Activated CD4-positive, alpha-beta T cell treated with anti-CD3 and anti-CD28 coated beads, Interleukin-2, amount 50 U/mL, for 24 hours (primary cell): ENCODE data around the gene FOXL2.
A peak's percentile ranks its signal among the peaks of the same experiment; 100 is the strongest.

ENCODE experiments used
- DNase-seq, 2 donors: peaks; one replicate each; pipeline ENCODE4 v3.0.0-alpha.2; 2020; ENCODE audit warnings: low read depth in 1 of 2, low spot score in 1 of 2

FOXL2 gene

DNA sequence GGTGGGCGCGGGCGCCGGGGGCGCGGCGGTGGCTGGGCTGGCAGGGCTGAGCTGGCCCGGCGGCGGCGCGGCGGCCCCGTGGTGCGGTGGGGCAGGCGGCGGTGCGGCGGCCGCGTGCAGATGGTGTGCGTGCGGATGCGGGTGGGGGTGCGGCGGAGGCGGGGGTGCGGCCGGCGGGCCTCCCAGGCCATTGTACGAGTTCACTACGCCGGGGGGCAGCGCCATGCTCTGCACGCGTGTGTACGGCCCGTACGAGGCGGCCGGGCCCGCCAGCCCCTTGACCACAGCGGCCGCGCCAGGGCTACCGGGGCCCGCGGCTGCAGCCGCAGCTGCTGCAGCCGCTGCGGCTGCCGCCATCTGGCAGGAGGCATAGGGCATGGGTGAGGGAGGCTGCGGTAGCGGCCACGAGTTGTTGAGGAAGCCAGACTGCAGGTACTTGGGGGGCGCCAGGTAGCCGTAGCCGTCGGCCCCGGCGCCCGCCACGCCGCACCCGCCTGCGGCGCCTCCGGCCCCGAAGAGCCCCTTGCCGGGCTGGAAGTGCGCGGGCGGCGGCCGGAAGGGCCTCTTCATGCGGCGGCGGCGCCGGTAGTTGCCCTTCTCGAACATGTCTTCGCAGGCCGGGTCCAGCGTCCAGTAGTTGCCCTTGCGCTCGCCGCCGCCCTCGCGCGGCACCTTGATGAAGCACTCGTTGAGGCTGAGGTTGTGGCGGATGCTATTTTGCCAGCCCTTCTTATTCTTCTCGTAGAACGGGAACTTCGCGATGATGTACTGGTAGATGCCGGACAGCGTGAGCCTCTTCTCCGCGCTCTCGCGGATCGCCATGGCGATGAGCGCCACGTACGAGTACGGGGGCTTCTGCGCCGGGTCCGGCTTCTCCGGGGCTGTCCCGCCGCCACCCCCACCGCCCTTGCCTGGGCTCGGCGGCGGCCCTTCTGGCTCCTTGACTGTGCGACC is 951 bp downstream of the FOXL2 start:
- DNase-seq = no peak

DNA sequence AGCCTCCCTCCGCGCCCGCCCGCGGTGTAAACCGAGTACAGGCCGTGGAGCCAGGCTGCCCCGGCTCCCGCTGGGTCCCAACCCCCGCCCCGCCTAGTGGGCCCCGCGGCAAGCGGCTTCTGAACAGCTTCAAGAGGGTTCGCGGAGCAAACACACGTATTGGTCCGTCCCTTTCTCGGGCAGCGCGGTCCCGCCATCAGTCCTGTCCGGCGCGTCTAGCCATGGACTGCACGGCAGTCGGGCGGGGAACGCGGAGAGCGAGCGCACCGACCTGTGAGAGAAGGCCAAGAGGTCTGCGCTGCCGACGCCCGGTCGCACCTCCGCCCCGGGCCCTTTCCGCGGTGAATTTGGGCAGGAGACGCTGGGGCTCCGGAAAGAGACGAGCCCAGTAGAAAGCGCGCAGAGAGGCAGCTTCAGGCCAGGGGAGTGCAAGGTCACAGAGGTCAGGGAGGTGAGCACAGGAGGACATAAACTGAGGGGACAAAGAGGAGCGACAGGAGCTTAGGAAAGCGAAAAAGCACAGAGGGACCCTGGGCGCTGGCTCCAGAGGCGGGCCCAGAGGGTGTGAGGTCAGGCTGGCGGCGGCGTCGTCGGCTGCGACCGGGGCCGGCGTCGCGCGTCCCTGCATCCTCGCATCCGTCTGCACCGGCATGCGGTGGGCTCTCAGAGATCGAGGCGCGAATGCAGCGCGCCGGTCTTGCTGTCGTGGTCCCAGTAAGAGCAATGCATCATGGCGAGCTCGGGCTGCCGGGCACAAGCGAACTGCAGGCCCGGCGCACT is 1.8 kb downstream of the FOXL2 start:
- DNase-seq = no peak

DNA sequence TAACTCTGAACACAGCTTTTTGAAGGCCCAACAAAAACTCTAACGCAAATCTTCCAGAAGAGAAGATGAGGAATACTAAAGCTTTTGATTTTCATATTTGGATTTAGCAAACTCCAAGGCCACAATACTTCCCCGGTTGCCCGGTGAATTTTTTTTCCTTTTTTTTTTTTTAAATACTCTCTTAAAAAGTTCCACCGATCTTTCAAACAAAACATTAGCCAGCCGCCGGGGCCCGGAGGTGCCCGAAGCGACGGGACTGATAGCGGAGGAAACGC is 2.3 kb downstream of the FOXL2 start:
- DNase-seq = no peak

DNA sequence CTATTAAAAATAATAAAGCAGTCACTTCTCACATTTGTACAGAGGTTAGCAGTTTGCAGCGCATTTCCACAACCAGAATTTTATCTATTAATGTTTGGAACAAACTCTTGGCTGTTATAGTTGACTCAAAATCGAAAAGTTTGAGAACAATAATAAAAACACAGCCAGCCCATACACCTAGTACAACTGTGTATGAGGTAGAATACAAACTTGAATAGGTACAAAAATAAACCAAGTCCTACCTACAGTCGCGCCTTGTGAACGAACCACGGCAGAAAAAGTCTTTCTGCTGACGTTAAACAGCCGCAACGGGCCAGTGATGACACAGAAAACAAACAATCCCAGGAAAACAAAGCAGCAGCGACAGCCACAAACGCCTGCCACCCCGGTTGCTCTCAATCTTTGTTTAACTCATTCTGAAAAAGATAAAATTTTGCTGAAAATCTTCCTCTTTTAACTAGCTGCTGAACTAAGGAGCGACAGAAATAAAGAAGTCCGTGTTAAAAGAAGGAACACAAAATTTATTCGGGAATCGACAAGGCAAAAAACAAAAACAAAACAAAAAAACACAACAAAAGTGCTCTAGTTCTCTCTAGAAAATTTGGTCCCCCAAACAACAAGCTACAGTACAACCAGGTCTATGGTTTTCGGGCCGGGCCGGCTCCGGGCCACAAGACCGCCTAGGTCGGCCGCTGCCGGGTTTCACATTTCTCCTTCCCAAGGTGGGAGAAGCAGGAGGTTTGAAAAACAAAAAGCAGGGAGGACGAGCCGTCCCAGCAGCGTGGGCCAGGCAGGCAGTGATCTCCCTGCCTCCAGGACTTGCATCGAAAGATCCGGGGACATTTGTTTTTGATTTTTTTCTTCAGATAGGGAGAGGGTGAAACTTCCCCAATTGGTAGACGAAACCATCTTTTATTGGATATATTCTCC is 2.9 kb downstream of the FOXL2 start:
- no peak for DNase-seq

DNA sequence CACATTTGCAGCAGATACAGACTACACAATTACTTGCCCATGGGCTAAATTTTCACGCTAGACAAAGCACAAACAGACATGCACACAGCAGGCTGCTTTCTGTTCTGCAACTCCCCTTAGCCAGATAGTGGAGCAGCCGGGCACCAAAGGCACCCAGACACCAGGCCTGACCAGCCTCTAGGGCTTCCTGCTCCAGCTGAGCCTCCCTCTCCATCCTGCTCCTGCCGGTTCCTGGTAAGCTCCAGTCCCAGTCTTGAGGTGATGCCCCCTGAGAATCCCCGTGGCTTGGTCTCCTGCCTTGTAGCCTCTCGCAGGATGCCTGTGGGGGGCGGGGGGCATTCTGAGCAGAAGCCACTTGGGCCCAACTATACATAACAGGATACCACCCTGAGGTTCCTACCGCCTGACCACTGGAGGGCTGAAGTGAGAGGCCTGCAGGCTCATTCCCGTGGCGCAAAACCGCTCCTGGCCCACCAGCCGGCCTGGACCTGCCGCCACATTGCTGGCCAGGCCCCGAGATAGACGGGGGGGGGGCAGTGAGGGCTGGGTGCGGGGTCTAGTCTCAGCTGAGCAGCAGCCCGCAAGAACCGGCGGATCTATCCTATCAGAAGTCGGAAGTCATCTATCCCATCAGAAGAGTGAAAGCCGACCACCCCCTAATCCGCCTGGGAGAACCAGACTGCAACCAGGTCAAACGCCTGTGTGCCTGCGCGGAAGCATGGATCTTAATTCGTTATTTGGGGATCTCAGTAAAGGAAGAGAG is 3.9 kb downstream of the FOXL2 start:
- DNase-seq = no peak

DNA sequence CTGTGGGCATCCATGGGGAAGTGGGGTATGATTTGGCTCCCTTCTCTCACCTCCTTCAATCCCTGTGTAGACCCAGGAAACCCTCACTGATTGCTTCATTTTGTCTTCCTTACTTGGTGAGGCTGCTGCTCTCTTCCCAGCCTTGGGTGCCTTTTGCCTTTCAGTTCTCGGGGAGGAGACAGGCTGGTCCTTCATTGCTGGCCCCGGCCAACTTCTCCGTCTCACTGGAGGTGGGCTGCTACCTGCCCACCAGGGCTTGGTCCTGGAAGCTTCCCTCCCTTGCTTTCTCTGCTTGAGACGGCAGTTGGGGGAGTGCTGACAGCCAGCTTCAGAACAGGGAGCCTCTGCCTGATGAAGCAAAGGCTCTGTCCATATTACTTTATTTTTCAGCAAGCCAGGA is 4.7 kb downstream of the FOXL2 start:
- no peak for DNase-seq

DNA sequence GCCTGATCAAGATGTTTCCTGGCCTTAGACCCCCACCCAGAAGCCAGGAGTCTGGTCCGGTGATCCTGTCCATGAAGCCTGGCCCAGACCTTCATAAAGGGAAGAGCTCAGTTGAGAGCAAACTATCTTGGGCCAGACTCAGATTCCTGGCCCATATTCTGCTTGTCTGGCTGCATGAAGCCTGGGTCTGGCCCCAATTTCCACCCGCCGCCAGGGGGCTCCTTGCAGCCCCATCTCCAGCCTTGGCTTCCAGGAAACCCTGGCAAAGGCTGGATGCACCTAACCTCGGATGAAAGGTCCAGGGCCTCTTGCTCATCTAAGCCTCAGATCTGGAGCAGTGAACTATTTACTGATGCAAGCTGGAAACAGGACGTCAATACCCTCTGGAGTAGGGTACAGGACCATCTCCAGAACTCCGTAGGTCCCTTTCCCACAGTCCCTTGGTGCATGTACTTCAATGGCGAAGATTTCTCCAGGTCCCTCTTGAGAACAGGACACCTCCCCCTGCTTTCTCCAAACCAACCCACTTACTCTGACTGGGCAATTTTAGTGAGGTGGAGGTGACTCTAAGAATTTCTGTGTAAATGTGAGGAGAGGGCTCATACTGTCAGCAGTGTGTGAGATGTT is 5.6 kb downstream of the FOXL2 start:
- DNase-seq = no peak

DNA sequence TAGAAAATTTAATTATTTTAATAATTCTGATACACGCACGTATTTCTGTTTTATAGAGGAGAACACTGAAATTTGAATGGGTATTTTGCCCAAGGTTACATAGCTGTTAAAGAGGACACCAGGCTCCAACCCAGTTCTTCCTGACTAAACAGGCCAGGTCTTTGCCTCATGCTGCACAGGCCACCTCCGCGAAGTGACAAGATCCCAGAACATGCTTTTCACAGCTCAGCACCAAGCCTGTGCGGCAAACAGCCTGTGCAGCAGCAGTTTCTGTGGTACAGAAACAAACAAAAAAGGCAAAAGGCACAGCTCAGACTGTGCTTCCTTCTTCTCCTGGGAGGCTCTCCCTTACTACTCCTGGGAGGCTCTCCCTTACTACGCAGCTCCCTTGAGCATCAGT is 6.5 kb downstream of the FOXL2 start:
- DNase-seq = no peak

DNA sequence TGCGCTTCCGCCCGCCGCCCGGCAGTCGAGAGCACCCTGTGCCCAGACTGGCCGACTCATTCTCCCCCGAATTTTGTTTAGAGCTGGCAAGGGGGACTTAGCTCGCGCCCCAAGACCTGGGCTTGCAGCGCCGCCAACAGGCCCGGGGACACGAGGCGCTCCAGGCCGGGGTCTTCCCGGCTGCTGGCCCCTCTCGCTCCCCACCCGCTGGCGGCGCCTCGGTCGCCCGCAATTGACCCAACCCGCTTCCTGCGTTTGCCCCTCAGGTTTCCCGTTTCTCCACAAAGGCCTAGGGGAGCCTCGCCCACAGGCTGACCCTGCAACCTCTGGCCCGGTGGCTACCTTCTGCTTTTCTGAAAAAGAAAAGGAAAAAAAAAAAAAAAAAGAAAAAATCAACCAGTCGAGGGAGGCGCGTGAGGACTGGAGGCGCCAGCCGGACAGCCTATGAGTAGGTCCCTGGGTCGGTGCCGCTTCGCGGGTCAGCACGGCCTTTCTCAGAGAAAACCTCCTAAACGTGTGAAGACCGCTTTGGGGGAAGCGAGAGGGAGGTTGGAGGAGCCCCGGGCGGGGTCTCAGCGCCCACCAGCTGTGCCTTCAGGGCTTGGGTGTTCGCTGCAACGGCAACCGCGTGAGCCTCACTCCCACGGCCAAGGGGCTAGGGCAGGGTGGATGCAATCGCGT is 7.2 kb downstream of the FOXL2 start:
- DNase-seq = no peak

DNA sequence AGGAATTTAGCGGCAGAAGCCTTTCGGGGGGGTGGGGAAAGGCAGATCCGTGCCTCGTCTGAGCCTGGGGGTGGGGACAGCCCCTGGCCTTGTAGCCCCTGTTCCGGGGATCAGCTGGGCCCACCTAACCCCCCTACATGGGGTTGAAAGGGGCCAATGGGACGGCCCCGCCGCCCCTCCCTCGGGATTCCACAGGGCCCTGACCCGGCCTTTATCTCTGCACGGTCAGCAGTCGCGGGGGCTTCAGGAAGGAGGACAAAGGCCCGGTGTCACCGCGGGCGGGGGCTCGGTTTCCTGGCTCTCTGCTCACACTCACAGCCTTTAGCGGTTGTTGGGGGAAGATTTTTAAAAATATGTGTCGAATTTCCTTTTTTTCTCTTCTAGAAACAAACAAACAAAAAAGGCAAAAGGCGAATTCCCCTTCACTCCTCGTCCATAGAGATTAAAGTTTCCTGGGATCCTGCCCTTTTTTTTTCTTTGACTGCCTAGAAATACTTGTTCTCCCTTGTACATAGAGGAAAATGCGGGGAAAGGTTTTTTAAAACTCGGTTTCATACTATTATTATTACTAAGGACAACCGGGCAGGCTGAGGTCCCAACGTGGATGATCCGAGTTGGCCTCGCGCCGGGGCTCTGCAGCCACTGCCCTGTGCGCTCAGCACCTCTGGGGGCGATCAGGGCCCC is 7.9 kb downstream of the FOXL2 start:
- DNase-seq = no peak

DNA sequence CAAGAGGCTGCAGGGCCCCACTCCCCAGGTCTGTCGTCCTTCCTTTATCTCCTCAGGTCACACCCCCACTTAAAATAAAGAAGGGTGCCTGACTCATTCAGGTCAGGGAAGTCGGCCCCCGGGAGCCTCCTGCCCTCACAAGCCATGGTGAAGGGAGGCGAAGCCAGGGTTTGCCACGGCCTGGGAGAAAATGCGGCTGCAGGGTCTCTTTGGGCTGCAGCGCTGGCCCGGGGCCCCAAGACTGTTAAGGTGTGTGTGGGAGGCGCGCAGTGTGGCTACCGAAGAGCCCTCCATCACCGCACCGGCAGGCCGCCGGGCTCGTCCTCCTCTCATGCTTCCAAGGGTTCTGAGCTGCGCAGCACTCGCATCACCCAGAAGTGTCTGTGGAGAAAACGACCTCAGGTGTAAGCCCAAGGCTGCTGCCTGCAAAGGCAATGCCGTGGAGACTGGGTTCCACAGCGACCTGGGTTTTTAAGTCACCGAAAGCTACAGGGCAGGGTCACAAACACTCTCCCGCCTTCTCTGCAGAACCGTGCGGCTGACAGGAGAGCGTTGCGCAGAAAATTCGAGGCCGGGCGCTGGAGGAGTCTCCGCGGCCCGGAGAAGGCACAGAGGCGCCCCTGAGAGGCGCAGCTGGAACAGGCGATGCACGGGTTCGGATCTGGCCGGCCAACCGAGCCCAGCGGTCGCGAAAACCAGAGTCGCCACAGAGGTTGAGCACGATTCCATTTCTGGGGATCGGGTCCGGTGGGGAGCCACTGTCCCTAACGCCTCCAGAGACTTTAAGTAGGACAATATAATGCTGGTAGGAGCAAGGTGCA is 8.7 kb downstream of the FOXL2 start:
- DNase-seq = no peak

DNA sequence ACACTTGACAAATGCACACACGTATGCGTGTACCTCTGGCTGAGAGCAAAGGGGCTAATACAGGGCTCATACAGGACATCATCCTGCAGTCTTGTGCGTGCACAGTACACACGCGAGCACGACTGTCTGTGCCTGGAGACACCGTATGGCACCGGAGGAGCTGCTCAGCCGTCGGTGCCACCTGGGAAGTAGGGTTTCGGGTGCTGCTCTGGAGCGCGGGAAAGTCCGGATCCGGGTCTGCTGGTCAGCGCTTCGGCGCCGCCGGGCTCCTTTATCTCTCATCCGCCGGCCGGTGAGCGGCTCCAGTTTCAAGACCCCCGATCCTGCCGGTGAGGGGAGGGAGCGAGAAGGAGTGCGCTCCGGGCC is 9.3 kb downstream of the FOXL2 start:
- DNase-seq = no peak

DNA sequence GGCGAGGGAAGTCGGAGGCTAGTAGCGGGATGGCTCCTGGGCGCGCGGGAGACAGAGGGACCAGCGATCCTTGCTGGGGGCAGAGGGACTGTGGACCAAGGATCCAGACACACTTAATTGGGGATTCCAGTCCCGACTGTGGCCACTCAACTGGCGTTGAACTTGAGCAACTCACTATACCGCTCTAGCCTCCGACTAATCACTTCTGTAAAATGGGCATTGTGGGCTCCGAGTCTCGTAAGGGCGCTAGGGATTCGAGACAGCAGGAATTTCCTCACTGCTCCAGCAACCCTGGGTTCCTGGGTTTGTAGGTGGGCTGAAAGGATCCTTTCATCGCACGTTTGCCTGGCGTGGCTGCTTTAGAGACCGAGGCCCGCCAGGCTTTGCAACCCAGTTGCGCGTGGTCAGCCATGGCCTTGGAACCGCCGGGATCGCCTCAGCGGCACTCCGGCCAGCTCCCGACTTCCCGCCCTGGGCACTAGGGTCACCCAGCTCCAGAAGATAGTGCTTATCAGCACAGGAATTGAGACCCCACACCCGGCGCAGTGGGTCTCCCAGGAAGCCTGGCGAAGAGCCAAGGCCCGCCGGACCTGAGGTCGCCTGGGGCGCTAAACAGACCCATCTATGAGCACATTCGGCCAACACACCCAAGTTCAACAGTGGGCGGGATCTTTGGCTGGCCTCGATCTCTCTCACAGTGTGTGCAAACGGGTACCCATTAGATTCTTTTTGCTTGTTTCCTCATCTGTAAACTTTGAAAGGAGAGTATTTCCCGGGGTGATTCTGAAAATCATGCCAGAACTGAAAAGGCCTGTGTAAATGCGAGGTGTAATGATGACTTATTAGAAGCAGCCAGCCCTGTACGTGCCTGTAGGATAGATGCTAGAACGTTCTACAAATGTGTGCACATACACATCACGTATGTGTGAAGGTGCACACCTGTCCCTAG is 9.9 kb downstream of the FOXL2 start:
- DNase-seq = no peak

DNA sequence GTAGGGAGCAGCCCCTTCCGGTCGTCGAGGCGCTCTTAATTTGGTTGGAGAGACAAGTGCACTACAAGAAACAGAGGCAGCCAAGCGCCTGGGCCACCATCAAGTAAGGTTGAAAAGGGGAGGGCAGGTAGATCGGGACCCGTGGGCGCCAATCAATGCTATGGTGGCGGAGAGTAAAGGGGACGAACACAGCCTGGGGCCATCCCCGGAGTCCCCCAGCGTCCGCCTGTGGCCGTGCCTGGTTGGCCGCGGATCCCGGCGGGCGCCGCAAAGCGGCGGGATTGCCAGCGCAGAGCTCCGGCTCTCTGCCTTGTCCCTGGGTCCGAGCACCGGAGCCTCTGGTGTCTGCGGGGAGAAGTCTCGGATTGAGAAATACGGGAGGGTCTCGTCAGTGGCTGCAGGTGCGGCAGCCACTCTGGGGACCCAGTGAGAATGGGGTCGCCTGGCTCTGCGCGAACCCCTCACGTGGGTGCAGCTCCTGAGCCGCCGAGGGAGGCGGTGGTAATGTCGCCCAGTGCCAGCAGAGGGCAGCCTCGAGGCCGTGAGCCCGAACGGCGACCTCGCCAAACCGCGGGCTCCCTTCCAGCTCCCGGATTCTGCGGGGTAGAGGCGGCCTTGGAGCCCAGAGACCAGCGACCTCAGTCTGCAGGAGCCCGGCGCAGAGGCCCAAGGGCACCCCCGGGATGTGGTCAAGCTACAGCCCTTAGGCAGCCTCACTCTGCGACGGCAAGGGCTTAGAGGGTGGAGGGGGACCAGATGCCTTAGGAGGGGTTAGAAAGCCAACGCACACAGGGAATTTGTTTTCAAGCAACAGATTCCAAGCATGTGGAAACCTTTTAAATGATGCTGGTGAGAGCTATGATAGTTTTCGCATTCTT is 10.8 kb downstream of the FOXL2 start:
- DNase-seq = peak; percentile 57 to 69

DNA sequence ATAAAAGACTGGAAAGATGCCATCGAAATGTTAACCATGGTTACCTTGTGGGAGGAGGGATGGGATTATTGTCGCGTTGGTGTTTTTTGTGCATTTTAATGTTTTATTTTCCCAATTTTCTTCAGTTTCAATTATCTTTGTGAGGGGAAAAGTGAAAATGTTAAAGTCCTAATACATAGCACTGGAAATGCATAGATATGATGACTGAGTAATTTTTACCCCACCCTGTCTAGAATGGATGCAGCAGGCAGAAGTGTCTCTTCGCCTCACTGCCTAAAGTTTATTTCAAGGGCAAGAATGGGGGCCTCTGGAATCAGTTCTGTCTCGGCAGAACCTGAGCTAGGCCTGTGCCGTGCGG is 11.5 kb downstream of the FOXL2 start:
- DNase-seq = no peak

DNA sequence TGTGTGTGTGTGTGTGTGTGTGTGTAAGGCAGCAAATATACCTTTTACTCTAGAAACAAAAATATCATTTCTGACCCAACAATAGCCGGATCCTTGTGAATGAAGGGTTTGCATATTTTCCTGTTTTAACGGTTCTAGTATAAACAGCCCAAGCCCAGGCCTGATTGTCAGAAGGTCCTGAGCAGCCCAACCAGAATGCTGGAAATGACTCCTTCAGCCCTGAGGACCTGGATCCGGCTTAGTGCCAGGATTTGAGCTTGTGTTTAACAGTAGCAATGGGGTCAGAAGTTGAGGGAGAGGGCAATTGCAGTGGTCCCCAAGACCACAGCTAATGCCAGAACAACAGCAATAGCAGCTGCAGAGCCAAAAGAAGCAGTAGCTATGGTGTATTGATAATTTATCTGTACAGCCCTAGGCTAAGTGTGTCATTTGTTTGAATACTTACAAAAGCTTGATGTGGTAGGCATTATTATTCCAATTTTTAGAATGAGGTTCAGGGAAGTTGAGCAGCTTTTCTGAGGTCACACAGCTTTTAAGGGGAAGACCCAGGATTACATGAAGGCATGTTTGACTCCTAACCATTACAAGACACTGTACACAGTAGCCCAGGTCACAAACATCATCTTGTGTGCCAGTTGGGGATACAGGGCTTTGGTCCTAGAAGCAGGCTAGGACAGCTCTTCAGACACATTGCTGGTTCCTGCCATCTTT is 12.8 kb downstream of the FOXL2 start:
- DNase-seq = no peak
